Activated B cell treated with CpG ODN at 0.5 μM for 24 hours (primary cell): Measurements from ENCODE around the gene MRPS23. TPM values are rescaled to one million over a fixed set of nuclear protein-coding genes. Genes with fewer than 3 reads are reported as not detected.

Experiments
- ATAC-seq: fragments of 200-7000 bp; cut with Tn5 transposase; one replicate; pipeline ENCODE4 v1.10.0; 2021; ENCODE audit warnings: low read depth, mild to moderate bottlenecking, moderate library complexity
- CTCF ChIA-PET: fragments of 350-600 bp; sonication (Branson Sonifier 250); formaldehyde crosslinking; loops from one replicate; lab custom pipeline; 2021; ENCODE audit warnings: antibody characterized with exemption; lab: Charles Lee
- POLR2A ChIA-PET: fragments of 350-600 bp; sonication (Branson Sonifier 250); formaldehyde crosslinking; loops from one replicate; lab custom pipeline; 2021; ENCODE audit warnings: antibody characterized with exemption; lab: Charles Lee
- DNase-seq: peaks from one replicate; pipeline ENCODE4 v3.0.0; 2022
- H3K27ac Mint-ChIP-seq: one replicate; pipeline ENCODE4 v1.8.0; 2020; ENCODE audit warnings: mixed read lengths
- H3K27me3 Mint-ChIP-seq: one replicate; pipeline ENCODE4 v1.8.0; 2021; ENCODE audit warnings: mixed read lengths
- H3K36me3 Mint-ChIP-seq: one replicate; pipeline ENCODE4 v1.8.0; 2021; ENCODE audit warnings: low read depth, mixed read lengths
- H3K4me1 Mint-ChIP-seq: one replicate; pipeline ENCODE4 v1.8.0; 2021; ENCODE audit warnings: mixed read lengths
- H3K4me3 Mint-ChIP-seq: one replicate; pipeline ENCODE4 v1.8.0; 2020; ENCODE audit warnings: mild to moderate bottlenecking, mixed read lengths
- H3K9me3 Mint-ChIP-seq: one replicate; pipeline ENCODE4 v1.8.0; 2020; ENCODE audit warnings: mixed read lengths
- CTCF ChIP-seq: fragments of 200-600 bp; IDR thresholded peaks from one replicate; pipeline ENCODE4 v1.8.0; 2022; ENCODE audit warnings: antibody characterized with exemption, mild to moderate bottlenecking
- intact Hi-C: fragments of 100-400 bp; cut with micrococcal nuclease; formaldehyde crosslinking; loops from one replicate; pipeline ENCODE4 v1.15.1; 2024
- total RNA-seq: library from RNA; stranded (reverse); gene quantifications from 2 replicates; pipeline ENCODE4 v1.2.3, GENCODE V29; 2022

MRPS23 gene
- total RNA-seq, 1 donor from 2014 or later, result 37.9 TPM

- no peak overlapping the region for H3K4me3 Mint-ChIP-seq
- POLR2A ChIA-PET, result no interaction called here
- CTCF ChIA-PET, result interaction anchor here (1.5 to 2.7 kb wide), 3 partner anchors 8 to 133 kb away, joined by 4 to 11 read pairs (median 8); no protein-coding TSS in a partner anchor
- peaks cover 8% of the 10 kb centered on the region for H3K27me3 Mint-ChIP-seq
- no peak for DNase-seq
- TF ChIP-seq CTCF, result no peak
- H3K27ac Mint-ChIP-seq, result no peak overlapping the region
- intact Hi-C loops, result loop anchor here (5.0 kb wide), 1 partner anchor 36 kb away; no protein-coding TSS in a partner anchor
- no peaks in the 10 kb centered on the region for H3K36me3 Mint-ChIP-seq
- no peaks in the 10 kb centered on the region for H3K9me3 Mint-ChIP-seq
- peaks cover 30% of the 10 kb centered on the region for H3K4me1 Mint-ChIP-seq
- no peak for ATAC-seq
These were observed 16.5 kb upstream of the MRPS23 start for GRCh38 chr17:57866319-57866718.

DNA sequence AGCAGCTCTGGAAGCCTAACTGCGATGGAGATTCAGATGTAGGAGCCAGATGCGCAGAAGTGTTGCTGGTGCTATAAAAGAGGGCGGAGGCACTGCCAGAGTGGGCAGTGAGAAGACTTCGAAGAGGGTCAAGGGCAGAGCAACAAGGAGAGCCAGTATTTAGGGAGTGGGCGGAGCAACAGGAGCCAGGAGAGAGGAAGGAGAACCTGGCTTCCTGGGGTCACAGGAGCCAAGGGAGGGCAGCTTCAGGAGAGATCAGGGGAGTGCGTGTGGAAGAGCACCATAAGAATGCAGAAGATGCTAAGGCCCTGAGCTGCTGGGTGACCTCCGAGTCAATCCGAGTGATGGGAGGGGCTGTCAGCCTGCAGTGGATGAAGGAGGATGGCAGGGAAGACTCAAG lies 14.4 kb upstream of the MRPS23 start:
- intact Hi-C loops, result no loop called here
- no peak for TF ChIP-seq CTCF
- POLR2A ChIA-PET, result interaction anchor here (0.9 kb wide), 1 partner anchor 15 kb away, joined by 4 read pairs; the partner anchor contains the start of gene MRPS23
- Mint-ChIP-seq H3K4me3 (no peak overlapping the region), H3K36me3 (no peaks in the 10 kb centered on the region), H3K4me1 (peaks cover 36% of the 10 kb centered on the region), H3K9me3 (no peaks in the 10 kb centered on the region), H3K27ac (no peak overlapping the region), H3K27me3 (peaks cover 15% of the 10 kb centered on the region)
- ATAC-seq (no peak), DNase-seq (no peak)
- CTCF ChIA-PET, result interaction anchor here (12.2 kb wide), 1 partner anchor 134 kb away, joined by 242 read pairs; no protein-coding TSS in a partner anchor

- ChIA-PET CTCF (interaction anchor here (12.2 kb wide), 1 partner anchor 136 kb away, joined by 242 read pairs; no protein-coding TSS in a partner anchor), POLR2A (interaction anchor here (1.0 to 3.2 kb wide), 3 partner anchors 125 to 137 kb away, joined by 3 to 17 read pairs (median 3); partner anchors contain the start of gene VEZF1)
- intact Hi-C loops, result no loop called here
- ATAC-seq (no peak), DNase-seq (no peak)
- TF ChIP-seq CTCF, result no peak
- Mint-ChIP-seq H3K27me3 (peaks cover 21% of the 10 kb centered on the region), H3K4me3 (no peak overlapping the region), H3K9me3 (no peaks in the 10 kb centered on the region), H3K4me1 (peaks cover 25% of the 10 kb centered on the region), H3K36me3 (no peaks in the 10 kb centered on the region), H3K27ac (no peak overlapping the region)
These were observed 13.1 kb upstream of the MRPS23 start for GRCh38 chr17:57862694-57863667.

- H3K4me1 Mint-ChIP-seq, result peaks cover 15% of the 10 kb centered on the region
- no peak overlapping the region for H3K4me3 Mint-ChIP-seq
- no peaks in the 10 kb centered on the region for H3K9me3 Mint-ChIP-seq
- H3K27ac Mint-ChIP-seq, result no peak overlapping the region
- H3K36me3 Mint-ChIP-seq, result no peaks in the 10 kb centered on the region
- peaks cover 21% of the 10 kb centered on the region for H3K27me3 Mint-ChIP-seq
- ATAC-seq, result no peak
- DNase-seq, result no peak
- CTCF ChIA-PET, result interaction anchor here (5.9 to 12.2 kb wide), 2 partner anchors 136 to 250 kb away, joined by 58 to 242 read pairs; no protein-coding TSS in a partner anchor
- TF ChIP-seq CTCF, result no peak
- POLR2A ChIA-PET, result interaction anchor here (0.6 to 3.2 kb wide), 5 partner anchors 121 to 215 kb away, joined by 3 to 17 read pairs (median 3); partner anchors contain the start of gene VEZF1
- intact Hi-C loops, result no loop called here
These were observed 12.2 kb upstream of the MRPS23 start for GRCh38 chr17:57861790-57862693.
